ENCODE measurements around the gene MAPK7. TPM values are rescaled to one million over a fixed set of nuclear protein-coding genes. Genes with fewer than 3 reads are reported as not detected.

The MAPK7 gene
- total and polyA plus RNA-seq, 2 of the 8 experiments (the other 6 are each of a cell fraction or from before 2014, with no cell fraction given) = 15.2 to 28.1 TPM

GRCh38 chr17:19359151-19359550, 19.1 kb upstream of the MAPK7 start (continued):
- no peak for TF ChIP-seq CTBP2 (IDR thresholded peaks at IDR 0.05; ENCODE audit: borderline replicate concordance, insufficient read depth, insufficient read length, low read length)

All from H1 (cell line).